Keratinocyte (primary cell): ENCODE measurements around the gene PLPPR1. TPM values are rescaled to one million over a fixed set of nuclear protein-coding genes. Genes with fewer than 3 reads are reported as not detected.

ENCODE experiments used
- DNase-seq: peaks from one replicate; pipeline ENCODE4 v3.0.0-alpha.2; 2011; ENCODE audit warnings: low read depth, missing footprints, low spot score
- FAIRE-seq: peaks from 2 replicates; lab custom pipeline; 2011; peaks lifted over from hg19 to GRCh38; lab: Jason Lieb, UNC
- H2AFZ ChIP-seq: 2 replicates; pipeline ENCODE4 v1.6.0; 2012; ENCODE audit warnings: low read length, control low read depth, inconsistent platforms; ENCODE audit not compliant: control insufficient read depth
- H3K27ac ChIP-seq: 2 replicates; pipeline ENCODE4 v1.5.1; 2011; ENCODE audit warnings: low read length; ENCODE audit not compliant: control insufficient read depth, insufficient read depth
- H3K27me3 ChIP-seq: 3 replicates; pipeline ENCODE4 v1.6.0; 2011; ENCODE audit warnings: low read length; ENCODE audit not compliant: control insufficient read depth, insufficient read depth; ENCODE audit errors: extremely low read depth
- H3K36me3 ChIP-seq, 2 experiments: 2 replicates in 1 of 2; 3 replicates in 1 of 2; pipeline ENCODE4 v1.5.1; 2011; ENCODE audit warnings: low read length in 2 of 2, mild to moderate bottlenecking in 1 of 2; ENCODE audit not compliant: control insufficient read depth in 2 of 2, insufficient read depth in 2 of 2; ENCODE audit errors: extremely low read depth in 1 of 2
- H3K4me1 ChIP-seq: 3 replicates; pipeline ENCODE4 v1.5.1; 2011; ENCODE audit warnings: low read length; ENCODE audit not compliant: control insufficient read depth, insufficient read depth; ENCODE audit errors: extremely low read depth
- H3K4me2 ChIP-seq: 3 replicates; pipeline ENCODE4 v1.6.0; 2011; ENCODE audit warnings: low read depth, low read length; ENCODE audit not compliant: control insufficient read depth, insufficient read depth; ENCODE audit errors: extremely low read depth
- H3K4me3 ChIP-seq, 3 experiments: fragments of 200-600 bp in 1 of 3; sonication (generic) in 1 of 3; 2 replicates in 2 of 3; 3 replicates in 1 of 3; pipeline ENCODE4 v1.5.1; 2011 to 2016; ENCODE audit warnings: low read length in 3 of 3, mild to moderate bottlenecking in 3 of 3, control low read depth in 2 of 3, inconsistent platforms in 1 of 3, low read depth in 1 of 3, mixed read lengths in 1 of 3, mixed run types in 1 of 3, moderate library complexity in 1 of 3; ENCODE audit not compliant: control insufficient read depth in 2 of 3, insufficient read depth in 2 of 3; ENCODE audit errors: extremely low read depth in 1 of 3
- H3K79me2 ChIP-seq: 2 replicates; pipeline ENCODE4 v1.6.0; 2012; ENCODE audit warnings: low read length; ENCODE audit not compliant: control insufficient read depth, insufficient read depth
- H3K9ac ChIP-seq: 3 replicates; pipeline ENCODE4 v1.6.0; 2011; ENCODE audit warnings: low read length; ENCODE audit not compliant: control insufficient read depth, insufficient read depth; ENCODE audit errors: extremely low read depth
- H3K9me1 ChIP-seq: 3 replicates; pipeline ENCODE4 v1.6.0; 2011; ENCODE audit warnings: low read length; ENCODE audit not compliant: control insufficient read depth, insufficient read depth; ENCODE audit errors: extremely low read depth
- H3K9me3 ChIP-seq: 2 replicates; pipeline ENCODE4 v1.5.1; 2012; ENCODE audit warnings: low read depth, low read length; ENCODE audit not compliant: control insufficient read depth
- H4K20me1 ChIP-seq: 3 replicates; pipeline ENCODE4 v1.6.0; 2011; ENCODE audit warnings: low read length; ENCODE audit not compliant: control insufficient read depth, insufficient read depth; ENCODE audit errors: extremely low read depth
- EZH2 ChIP-seq: IDR thresholded peaks from one replicate; pipeline ENCODE4 v1.6.1; 2012; ENCODE audit warnings: inconsistent platforms, mild to moderate bottlenecking, low read length, moderate library complexity
- dilution Hi-C: fragments of 300-500 bp; cut with MboI; formaldehyde crosslinking; loops from one replicate; pipeline ENCODE4 v1.7.0; 2020; ENCODE audit warnings: low sequenced_read_pairs; ENCODE audit not compliant: extremely low pct_ligation_motif_present
- polyA plus RNA-seq, 5 experiments: library from polyadenylated mRNA; depleted of rRNA in 3 of 5; stranded (reverse) in 3 of 5; stranded (forward) in 1 of 5; unstranded in 1 of 5; fragments of >200 nt; gene quantifications; 1 replicate in 1 of 5; 2 replicates in 3 of 5; 3 replicates in 1 of 5; pipeline versions ENCODE4 v1.2.1 to v1.2.3, GENCODE V29; 2011 to 2012; ENCODE audit warnings: missing spikeins in 2 of 5, low read depth in 1 of 5, low replicate concordance in 1 of 5
- TF ChIP-seq, protein P1 (sequence below), 3 experiments: IDR thresholded peaks in 1 of 3; conservative IDR thresholded peaks in 1 of 3; optimal IDR thresholded peaks in 1 of 3; 2 replicates in 2 of 3; 3 replicates in 1 of 3; pipeline versions ENCODE3 to v1.5.1; 2011; ENCODE audit warnings: low read length in 3 of 3, mild to moderate bottlenecking in 3 of 3, moderate library complexity in 2 of 3, control low read depth in 1 of 3, inconsistent platforms in 1 of 3; ENCODE audit not compliant: insufficient read depth in 2 of 3; ENCODE audit errors: extremely low read depth in 1 of 3

Gene PLPPR1
- polyA plus RNA-seq, 1 donor (not counting 4 experiments of a cell fraction or from before 2014, with no cell fraction given), result not detected

DNA sequence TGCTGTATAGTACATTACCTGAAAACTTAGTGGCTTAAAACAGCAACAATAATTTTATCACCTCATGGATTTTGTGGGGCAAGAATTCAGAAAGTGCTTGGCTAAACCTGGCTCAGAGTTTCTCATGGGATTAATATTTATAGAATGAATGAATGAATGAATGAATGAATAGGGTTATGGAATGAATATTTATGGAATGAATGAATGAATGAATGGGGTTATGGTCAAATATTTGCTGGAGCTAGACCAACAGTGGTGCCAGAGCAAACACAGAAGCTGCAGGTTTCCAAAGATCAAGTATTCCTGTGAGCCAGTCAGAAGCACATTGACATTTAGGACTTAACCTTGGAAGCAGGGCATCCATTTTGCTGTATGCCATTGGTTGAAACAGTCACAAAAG, 35.7 kb downstream of the PLPPR1 start:
- FAIRE-seq, result no peak

DNA sequence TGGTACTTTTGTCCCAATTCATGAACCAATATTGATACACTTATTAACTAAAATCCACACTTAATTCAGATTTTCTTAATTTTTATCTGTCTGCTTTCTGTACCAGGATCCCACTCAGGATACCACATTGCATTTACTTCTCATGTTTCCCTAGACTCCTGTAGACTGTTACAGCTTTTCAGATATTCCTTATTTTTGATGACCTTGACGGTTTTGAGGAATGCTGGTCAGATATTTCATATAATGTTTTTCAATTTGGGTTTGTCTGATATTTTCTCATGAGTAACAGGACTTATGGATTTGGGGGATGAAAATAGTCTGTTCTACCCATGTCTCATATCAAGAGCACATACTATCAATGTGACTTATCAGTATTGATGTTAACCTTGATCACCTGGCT, 37.4 kb downstream of the PLPPR1 start:
- H2AFZ ChIP-seq, result no peak overlapping the region
- no peaks in the 10 kb centered on the region for H3K79me2 ChIP-seq
- no peaks in the 10 kb centered on the region for H3K27me3 ChIP-seq
- H3K27ac ChIP-seq, result no peak overlapping the region
- no peak for DNase-seq
- H4K20me1 ChIP-seq, result no peaks in the 10 kb centered on the region
- no peaks in the 10 kb centered on the region for H3K9me3 ChIP-seq
- dilution Hi-C loops, result no loop called here
- no peak for TF ChIP-seq EZH2
- TF ChIP-seq, protein P1, sequence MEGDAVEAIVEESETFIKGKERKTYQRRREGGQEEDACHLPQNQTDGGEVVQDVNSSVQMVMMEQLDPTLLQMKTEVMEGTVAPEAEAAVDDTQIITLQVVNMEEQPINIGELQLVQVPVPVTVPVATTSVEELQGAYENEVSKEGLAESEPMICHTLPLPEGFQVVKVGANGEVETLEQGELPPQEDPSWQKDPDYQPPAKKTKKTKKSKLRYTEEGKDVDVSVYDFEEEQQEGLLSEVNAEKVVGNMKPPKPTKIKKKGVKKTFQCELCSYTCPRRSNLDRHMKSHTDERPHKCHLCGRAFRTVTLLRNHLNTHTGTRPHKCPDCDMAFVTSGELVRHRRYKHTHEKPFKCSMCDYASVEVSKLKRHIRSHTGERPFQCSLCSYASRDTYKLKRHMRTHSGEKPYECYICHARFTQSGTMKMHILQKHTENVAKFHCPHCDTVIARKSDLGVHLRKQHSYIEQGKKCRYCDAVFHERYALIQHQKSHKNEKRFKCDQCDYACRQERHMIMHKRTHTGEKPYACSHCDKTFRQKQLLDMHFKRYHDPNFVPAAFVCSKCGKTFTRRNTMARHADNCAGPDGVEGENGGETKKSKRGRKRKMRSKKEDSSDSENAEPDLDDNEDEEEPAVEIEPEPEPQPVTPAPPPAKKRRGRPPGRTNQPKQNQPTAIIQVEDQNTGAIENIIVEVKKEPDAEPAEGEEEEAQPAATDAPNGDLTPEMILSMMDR (optimal IDR thresholded peaks at IDR 0.05 in 1 of 3, IDR thresholded peaks at IDR 0.05 in 1 of 3, conservative IDR thresholded peaks at IDR 0.05 in 1 of 3; ENCODE audit: extremely low read depth in 1 of 3, insufficient read depth in 2 of 3, low read length in 3 of 3), result no peak
- FAIRE-seq, result no peak
- no peaks in the 10 kb centered on the region for H3K36me3 ChIP-seq
- H3K4me1 ChIP-seq, result no peaks in the 10 kb centered on the region
- no peak overlapping the region for H3K9ac ChIP-seq
- H3K4me3 ChIP-seq, result no peak overlapping the region
- no peak overlapping the region for H3K4me2 ChIP-seq
- H3K9me1 ChIP-seq, result no peaks in the 10 kb centered on the region

More for the DNA sequence above, 35.7 kb downstream of the PLPPR1 start:
- dilution Hi-C loops, result no loop called here
- no peaks in the 10 kb centered on the region for H3K36me3 ChIP-seq
- DNase-seq, result no peak
- H4K20me1 ChIP-seq, result no peaks in the 10 kb centered on the region
- no peak for TF ChIP-seq EZH2
- TF ChIP-seq, protein P1 (optimal IDR thresholded peaks at IDR 0.05 in 1 of 3, IDR thresholded peaks at IDR 0.05 in 1 of 3, conservative IDR thresholded peaks at IDR 0.05 in 1 of 3; ENCODE audit: extremely low read depth in 1 of 3, insufficient read depth in 2 of 3, low read length in 3 of 3), result no peak
- no peak overlapping the region for H2AFZ ChIP-seq
- H3K4me1 ChIP-seq, result no peaks in the 10 kb centered on the region
- no peak overlapping the region for H3K9ac ChIP-seq
- H3K27ac ChIP-seq, result no peak overlapping the region
- no peaks in the 10 kb centered on the region for H3K9me3 ChIP-seq
- no peak overlapping the region for H3K4me2 ChIP-seq
- H3K4me3 ChIP-seq, result no peak overlapping the region
- H3K9me1 ChIP-seq, result no peaks in the 10 kb centered on the region
- no peaks in the 10 kb centered on the region for H3K27me3 ChIP-seq
- H3K79me2 ChIP-seq, result no peaks in the 10 kb centered on the region
